Activated CD4-positive, alpha-beta T cell treated with anti-CD3 and anti-CD28 coated beads for 4 hours (primary cell): ENCODE results near the gene MMP1.
"Not testable (repeated sequence)": the region's sequence is repeated elsewhere in the genome, so short reads cannot be mapped to it uniquely, and the experiment has no call there.

Source experiments
- DNase-seq, 2 donors: peaks; one replicate each; pipeline ENCODE4 v3.0.0-alpha.2; 2020

Gene MMP1

DNA sequence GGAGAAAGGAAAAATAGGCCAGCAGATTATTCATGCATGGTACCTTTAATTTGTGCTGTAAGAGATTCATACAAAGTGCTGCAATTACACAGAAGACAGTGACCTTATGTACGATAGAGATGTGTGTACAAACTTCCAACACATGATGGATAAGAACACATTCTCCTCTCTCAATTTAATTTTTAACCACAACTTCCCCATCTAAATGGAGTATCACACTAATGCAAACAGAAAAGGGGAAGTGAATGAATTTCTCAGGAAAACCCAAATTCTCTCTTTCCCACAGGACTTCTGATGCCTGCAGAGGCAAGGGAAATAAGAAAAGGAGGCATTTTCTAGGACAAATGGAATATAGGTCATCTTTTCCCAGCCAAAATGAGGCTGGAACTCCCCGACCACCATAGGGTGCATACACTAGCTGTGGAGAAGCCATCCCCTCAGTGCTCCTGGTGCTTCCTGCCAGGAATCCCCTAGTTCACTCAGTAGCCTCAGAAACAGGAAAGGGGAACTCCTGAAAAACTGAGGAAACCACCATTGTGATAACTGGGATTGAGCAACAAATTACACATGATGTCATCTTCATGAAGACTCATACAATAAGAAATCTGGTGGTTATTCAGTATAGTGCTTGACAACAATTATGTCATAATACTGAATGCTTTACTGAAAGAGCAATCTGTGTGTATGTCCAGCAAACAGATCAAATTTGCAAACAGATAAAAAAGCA is 40.0 kb downstream of the MMP1 start:
- DNase-seq, result no peak

GRCh38 chr11:102753267-102753666 is 44.7 kb downstream of the MMP1 start:
- no peak for DNase-seq

- no peak for DNase-seq
Measured at GRCh38 chr11:102751673-102752072, 46.3 kb downstream of the MMP1 start.

GRCh38 chr11:102749101-102749722 is 48.7 kb downstream of the MMP1 start:
- DNase-seq, result no peak

- DNase-seq, result not testable (repeated sequence)
Measured at GRCh38 chr11:102746746-102747578, 51.0 kb downstream of the MMP1 start.
